Bronchial epithelial cell (primary cell): ENCODE results near the gene CELF4. TPM values are rescaled to one million over a fixed set of nuclear protein-coding genes. Genes with fewer than 3 reads are reported as not detected.

Experiments
- DNase-seq: peaks from one replicate; pipeline ENCODE4 v3.0.0-alpha.2; 2010; ENCODE audit warnings: low read depth
- FAIRE-seq: peaks from 2 replicates; lab custom pipeline; 2011; peaks lifted over from hg19 to GRCh38; lab: Jason Lieb, UNC
- H3K27me3 ChIP-seq: 2 replicates; pipeline ENCODE4 v1.5.1; 2011; ENCODE audit warnings: low read length; ENCODE audit not compliant: control insufficient read depth, insufficient read depth
- H3K36me3 ChIP-seq: 2 replicates; pipeline ENCODE4 v1.5.1; 2011; ENCODE audit warnings: low read length; ENCODE audit not compliant: control insufficient read depth, insufficient read depth
- H3K4me3 ChIP-seq: 2 replicates; pipeline ENCODE4 v1.5.1; 2011; ENCODE audit warnings: mild to moderate bottlenecking, low read depth, low read length, control low read depth
- total RNA-seq: library from RNA; depleted of rRNA; stranded (reverse); fragments of >200 nt; gene quantifications from 2 replicates; pipeline ENCODE4 v1.2.1, GENCODE V29; 2014
- TF ChIP-seq, protein P1 (sequence below): IDR thresholded peaks from 2 replicates; pipeline ENCODE4 v1.5.1; 2011; ENCODE audit warnings: mild to moderate bottlenecking, moderate library complexity, low read length, control low read depth, inconsistent platforms; ENCODE audit not compliant: insufficient read depth, severe bottlenecking

CELF4 gene
- total RNA-seq, 1 donor from 2014 or later, result not detected

DNA sequence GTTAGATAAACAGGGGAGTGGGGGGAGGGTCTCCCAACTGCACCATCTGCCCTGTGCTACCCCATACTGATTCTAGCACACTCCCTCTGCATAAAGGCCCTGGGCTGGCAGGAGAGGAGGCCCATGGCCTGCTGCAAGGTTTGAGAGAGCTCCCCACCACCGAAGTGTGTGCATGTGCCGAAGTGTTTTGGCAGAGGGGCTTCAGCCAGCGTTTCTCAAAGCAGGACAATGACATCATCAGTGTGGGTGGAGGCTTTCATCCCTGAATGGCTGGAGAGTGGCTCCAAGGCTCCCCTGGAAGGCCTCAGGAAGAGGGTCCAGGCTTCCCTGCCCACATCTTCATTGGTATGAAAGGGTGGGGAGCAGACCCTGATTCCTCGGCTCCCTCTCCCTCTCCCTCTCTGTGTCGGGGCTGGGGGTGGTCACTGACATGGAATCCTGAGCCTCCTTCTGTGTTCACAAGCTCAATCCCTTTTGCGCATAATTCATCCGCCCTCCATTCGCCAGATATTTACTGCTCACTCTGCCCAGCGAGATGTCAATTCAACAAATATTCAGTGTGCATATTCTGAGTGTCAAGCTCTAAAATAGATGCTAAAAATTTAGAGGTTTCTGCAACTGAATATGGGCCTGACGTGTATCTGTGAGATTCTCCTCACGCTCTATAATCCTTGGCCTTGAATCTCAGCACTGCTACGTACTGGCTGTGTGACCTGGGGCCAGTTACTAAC, 122.1 kb downstream of the CELF4 start:
- Histone ChIP-seq H3K36me3 (no peaks in the 10 kb centered on the region), H3K4me3 (no peak overlapping the region), H3K27me3 (no peaks in the 10 kb centered on the region)
- no peak for FAIRE-seq
- TF ChIP-seq, protein P1, sequence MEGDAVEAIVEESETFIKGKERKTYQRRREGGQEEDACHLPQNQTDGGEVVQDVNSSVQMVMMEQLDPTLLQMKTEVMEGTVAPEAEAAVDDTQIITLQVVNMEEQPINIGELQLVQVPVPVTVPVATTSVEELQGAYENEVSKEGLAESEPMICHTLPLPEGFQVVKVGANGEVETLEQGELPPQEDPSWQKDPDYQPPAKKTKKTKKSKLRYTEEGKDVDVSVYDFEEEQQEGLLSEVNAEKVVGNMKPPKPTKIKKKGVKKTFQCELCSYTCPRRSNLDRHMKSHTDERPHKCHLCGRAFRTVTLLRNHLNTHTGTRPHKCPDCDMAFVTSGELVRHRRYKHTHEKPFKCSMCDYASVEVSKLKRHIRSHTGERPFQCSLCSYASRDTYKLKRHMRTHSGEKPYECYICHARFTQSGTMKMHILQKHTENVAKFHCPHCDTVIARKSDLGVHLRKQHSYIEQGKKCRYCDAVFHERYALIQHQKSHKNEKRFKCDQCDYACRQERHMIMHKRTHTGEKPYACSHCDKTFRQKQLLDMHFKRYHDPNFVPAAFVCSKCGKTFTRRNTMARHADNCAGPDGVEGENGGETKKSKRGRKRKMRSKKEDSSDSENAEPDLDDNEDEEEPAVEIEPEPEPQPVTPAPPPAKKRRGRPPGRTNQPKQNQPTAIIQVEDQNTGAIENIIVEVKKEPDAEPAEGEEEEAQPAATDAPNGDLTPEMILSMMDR, result no peak
- no peak for DNase-seq

DNA sequence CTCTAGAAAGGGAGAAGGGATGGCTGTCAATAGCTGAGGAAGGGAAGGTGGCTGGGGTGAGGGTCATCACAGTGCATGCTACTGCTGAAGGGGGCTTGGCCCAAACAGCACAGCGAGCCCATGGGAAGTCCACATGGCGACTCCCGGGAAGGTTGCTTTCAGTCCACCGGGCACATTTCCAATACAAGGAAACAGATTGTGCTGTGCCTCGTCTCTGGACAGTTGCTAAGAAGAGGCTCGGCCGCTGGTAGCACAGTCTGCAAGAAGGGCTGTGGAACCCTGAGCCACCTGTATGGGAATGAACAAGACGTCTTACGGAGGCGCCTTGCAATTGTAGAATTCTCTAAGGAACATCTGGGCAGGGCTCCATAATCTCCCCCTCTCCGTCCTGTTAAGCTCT, 123.1 kb downstream of the CELF4 start:
- Histone ChIP-seq H3K27me3 (no peaks in the 10 kb centered on the region), H3K36me3 (no peaks in the 10 kb centered on the region), H3K4me3 (no peak overlapping the region)
- DNase-seq (no peak), FAIRE-seq (no peak)
- TF ChIP-seq, protein P1, result no peak

DNA sequence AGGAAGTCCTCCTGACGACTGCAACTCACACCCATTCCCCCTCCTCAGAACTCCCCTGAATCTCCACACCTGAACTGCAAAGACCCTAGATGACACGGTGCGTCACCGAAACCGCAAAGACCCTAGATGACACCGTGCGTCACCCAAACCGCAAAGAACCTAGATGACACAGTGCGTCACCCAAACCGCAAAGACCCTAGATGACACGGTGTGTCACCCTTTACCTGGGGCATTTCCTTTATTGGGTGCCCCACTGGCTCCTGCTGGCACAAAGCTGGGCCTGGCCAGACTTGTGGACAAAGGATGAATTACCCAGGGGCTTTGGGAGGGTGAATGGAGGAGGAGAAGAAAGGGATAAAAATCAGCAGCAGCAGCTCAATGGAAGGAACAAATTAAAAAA, 123.8 kb downstream of the CELF4 start:
- H3K27me3 ChIP-seq, result no peaks in the 10 kb centered on the region
- FAIRE-seq (no peak), DNase-seq (no peak)
- TF ChIP-seq, protein P1, result no peak
- H3K36me3 ChIP-seq, result no peaks in the 10 kb centered on the region
- no peak overlapping the region for H3K4me3 ChIP-seq

DNA sequence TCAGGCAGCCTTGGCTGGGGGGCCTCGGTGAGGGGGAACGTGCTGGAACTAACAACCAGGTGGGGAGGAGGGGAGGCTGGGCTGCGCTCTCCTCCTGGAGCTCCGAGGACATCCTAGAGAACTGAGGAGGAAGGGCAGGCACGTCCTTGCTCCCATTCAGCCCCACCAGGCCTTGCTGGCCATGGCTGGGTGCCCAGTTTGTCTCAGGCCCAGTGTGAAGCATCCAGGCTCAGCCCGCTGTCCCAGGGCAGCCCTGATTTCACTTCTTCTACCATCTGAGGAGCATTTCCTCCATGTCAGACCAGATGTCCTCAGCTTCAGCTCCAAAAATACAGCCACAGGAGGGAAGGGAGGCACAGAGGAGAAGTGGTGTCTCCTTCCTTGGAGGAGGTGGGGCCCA, 125.4 kb downstream of the CELF4 start:
- no peaks in the 10 kb centered on the region for H3K36me3 ChIP-seq
- H3K4me3 ChIP-seq, result no peak overlapping the region
- TF ChIP-seq, protein P1, result no peak
- peaks cover 2% of the 10 kb centered on the region for H3K27me3 ChIP-seq
- DNase-seq, result no peak
- FAIRE-seq, result no peak

DNA sequence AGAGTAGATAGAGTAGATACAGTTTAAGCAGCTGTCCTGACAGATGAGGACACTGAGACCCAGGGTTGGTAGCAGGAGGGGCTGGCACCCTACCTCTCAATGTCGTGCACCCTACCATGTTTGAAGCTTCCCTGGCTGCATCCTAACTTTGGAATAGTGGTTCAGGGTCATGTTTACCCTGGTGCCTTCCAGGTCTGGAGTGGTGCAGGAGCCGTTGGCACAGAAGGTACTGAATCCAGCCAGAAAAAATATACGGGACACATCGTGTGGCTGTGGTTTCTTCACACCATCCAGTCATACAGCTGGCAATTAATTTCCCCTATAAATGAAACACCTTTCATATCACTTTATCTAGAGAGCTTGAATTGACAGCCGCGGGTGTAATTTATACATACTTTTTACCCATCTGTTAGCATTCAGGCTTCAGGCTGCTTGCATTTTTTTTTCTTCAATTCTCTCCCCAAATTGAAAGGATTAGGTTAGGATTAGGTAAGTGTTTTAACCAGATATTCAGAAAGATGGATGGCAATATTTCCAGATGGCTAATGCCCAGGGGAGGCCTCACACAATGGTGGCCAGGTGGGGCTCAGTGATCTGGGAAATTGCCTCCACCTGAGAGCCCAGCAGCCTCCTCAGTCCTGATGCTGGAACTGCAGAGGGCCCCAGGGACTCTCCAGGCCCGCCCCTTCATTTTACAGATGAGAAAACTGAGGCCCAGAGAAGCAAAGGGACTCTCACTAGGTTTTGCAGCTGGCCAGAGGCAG, 127.0 kb downstream of the CELF4 start:
- H3K27me3 ChIP-seq, result peaks cover 2% of the 10 kb centered on the region
- no peaks in the 10 kb centered on the region for H3K36me3 ChIP-seq
- FAIRE-seq (no peak), DNase-seq (no peak)
- TF ChIP-seq, protein P1, result no peak
- H3K4me3 ChIP-seq, result no peak overlapping the region
